GM18505 (cell line): ENCODE measurements around the gene RCSD1.
A peak's percentile ranks its signal among the peaks of the same experiment; 100 is the strongest.

ENCODE experiments used
- ATAC-seq: cut with Tn5 transposase; IDR thresholded peaks from one replicate; pipeline ENCODE4 v1.9.1; 2021; ENCODE audit not compliant: unreplicated experiment
- POLR2A ChIP-seq: IDR thresholded peaks from 4 replicates; pipeline ENCODE4 v1.6.1; 2011; ENCODE audit warnings: borderline replicate concordance; ENCODE audit not compliant: insufficient read depth, insufficient read length; ENCODE audit errors: extremely low read depth

The RCSD1 gene, protein sequence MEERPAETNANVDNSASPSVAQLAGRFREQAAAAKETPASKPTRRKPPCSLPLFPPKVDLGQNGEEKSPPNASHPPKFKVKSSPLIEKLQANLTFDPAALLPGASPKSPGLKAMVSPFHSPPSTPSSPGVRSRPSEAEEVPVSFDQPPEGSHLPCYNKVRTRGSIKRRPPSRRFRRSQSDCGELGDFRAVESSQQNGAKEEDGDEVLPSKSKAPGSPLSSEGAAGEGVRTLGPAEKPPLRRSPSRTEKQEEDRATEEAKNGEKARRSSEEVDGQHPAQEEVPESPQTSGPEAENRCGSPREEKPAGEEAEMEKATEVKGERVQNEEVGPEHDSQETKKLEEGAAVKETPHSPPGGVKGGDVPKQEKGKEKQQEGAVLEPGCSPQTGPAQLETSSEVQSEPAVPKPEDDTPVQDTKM

DNA sequence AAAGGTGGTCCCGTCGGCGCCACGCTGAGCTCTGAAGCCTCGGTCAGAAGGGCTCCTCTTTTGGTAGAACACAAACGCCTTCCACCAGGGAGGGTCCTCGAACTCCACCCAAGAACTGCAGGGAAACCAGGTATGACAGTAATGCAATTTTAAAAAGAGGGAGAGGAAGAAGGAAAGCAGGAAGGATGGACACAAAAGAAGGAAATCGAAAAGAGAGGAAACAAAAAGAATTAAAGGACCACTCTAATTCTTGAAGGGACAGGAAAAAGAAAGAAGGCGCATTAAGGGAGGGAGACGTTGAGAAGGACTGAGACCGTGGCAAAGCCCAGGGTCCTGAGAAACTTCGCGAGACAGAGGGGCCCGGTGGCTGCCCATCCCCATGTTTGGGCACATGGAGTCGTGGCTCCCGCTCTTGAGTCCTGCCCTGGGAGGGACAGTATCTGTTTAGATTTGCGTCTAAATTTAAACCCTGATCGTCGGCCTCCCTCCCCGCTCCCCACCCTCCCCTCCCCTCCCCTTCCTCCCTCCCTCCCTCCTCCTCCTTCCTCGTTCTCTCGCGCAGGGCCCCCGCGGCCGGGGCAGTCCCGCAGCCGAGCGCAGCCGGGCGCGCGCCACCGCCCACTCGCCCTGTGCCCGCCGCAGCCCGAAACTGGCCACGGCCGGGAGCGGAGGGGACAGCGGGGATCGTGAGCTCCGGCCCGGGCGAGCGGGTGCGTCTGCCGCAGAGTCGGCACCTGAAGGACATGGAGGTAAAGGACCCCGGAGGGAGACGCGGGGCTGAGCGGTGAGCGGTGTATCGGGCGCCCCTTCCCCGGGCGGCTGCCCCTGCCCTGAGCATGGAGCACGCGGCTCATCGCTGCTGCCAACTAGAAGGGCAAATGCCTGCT, at the start of gene RCSD1:
Gene RCSD1 (plus strand): TSS at position 552 of the 887 bp plus-strand sequence. CDS start 192 bp downstream, at position 744.
- no peak for ATAC-seq
- TF ChIP-seq POLR2A = peak; percentile 80

DNA sequence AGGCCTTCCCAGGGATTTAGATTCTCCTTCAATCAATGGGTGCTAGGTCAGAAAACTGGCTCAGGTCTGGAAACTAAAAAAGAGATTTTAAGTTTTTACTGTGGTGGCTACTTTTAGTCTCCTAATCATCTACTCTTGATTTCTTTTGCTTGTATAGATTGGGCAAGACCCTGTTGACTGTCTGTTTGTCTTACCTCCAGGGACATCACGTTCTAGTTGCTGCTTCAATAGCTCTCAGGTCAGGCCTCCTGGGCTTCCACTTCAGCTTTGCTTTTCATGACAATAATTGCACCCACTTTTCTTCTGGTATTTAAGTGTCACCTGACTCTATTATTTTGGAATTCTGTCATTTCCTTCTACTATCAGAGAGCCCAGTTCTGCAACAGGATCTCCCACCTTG, 48.0 kb upstream of the RCSD1 start:
- ATAC-seq = no peak
- no peak for TF ChIP-seq POLR2A

DNA sequence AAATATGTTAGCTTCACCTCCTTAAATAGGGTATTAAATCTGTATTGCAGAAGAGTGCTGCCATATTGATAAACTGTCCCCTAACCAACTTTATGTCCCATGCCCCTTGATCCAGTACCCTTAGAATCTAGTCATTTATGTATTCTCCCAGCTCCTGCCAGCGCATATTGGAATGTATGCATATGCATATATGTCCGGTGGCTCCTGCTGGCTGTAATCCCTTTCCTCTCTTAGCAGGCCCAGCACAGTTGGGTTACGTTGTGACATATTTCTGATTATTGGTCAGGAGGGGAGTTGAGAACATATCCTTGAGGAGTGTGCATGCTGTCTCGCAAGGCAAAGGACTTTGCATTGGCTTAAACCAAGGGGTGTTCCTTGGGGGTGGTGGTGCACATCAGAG, 47.3 kb upstream of the RCSD1 start:
- no peak for TF ChIP-seq POLR2A
- ATAC-seq = no peak

DNA sequence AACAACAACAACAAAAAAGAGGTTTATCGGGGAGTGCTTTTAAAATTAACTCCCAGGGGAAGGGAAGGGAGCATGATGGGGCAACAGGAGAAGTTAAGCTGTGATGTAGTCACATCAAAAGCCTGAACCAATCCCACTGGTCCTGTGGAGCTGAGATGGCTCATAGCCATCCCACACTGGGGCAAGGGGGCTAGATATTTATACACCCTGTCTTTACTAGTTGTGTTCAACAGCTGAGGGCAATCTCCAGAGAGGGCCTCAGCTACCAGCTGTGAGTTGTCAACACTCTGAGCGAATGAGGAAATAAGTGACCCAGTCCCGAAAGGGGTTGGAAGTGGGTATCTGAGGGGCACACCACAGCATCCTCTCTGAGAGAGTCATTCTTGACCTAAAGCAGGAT, 45.5 kb upstream of the RCSD1 start:
- TF ChIP-seq POLR2A = no peak
- ATAC-seq = no peak

DNA sequence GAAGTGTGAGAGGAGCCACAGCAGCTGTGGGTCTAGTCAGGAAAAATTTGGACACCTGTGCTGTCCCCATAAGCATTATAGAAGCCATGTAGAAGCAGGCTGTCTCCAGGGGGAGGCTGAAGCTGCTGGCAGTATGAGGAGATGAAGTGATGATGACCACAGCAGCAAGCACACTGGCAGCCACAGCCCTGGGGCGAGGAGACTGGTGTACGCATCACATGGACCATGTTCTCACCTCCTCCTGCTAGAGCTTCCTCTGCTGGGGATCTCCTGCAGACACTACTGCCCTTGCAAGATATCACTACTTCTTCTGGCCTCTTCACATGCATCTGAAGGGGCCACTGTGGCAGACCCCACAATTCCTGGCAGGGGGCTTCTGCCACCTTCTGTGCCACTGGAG, 42.7 kb upstream of the RCSD1 start:
- no peak for ATAC-seq
- TF ChIP-seq POLR2A = no peak

DNA sequence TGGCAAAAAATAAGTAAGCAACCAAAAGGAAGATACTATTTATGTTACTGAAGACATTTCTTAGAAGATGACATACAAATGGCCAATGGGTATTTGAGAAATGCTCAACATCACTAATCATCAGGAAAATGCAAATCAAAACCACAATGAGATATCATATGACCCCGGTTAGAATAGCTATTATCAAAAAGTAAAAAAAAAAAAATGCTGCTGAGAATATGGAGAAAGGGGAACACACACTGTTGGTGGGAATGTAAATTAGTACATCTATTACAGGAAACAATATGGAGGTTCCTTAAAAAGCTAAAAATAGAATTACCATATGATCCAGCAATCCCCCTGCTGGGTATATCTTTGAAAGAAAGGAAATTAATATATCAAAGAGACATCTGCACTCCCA, 42.2 kb upstream of the RCSD1 start:
- ATAC-seq = no peak
- TF ChIP-seq POLR2A = no peak

DNA sequence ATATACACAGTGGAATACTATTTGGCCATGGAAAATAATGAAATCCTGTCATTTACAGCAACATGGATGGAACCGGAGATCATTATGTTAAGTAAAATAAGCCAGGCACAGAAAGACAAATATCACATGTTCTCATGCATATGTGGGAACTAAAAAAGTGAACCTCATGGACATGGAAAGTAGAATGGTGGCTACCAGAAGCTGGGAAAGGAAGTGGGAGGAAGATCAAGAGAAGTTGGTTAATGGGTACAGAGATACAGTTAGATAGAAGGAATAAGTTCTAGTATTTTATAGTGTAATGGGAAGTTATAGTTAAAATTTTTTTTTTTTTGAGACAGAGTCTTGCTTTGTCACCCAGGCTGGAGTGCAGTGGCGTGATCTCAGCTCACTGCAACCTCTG, 41.7 kb upstream of the RCSD1 start:
- no peak for ATAC-seq
- TF ChIP-seq POLR2A = no peak

DNA sequence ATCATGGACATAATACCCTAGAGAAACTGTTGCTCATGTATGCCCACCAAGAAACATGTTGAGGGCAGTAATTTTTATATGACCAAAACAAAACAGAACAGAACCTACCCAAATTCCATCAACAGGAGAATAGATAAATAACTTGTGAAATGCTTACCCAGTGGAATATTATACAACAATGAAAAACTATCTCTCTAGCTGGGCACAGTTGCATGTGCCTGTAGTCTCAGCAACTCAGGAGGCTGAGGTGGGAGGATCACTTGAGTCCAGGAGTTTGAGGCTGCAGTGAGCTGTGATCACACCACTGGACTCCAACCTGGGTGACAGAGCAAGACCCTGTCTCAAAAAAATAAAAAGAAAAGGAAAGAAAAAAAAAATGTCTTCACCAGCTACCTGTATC, 37.6 kb upstream of the RCSD1 start:
- TF ChIP-seq POLR2A = no peak
- ATAC-seq = no peak

DNA sequence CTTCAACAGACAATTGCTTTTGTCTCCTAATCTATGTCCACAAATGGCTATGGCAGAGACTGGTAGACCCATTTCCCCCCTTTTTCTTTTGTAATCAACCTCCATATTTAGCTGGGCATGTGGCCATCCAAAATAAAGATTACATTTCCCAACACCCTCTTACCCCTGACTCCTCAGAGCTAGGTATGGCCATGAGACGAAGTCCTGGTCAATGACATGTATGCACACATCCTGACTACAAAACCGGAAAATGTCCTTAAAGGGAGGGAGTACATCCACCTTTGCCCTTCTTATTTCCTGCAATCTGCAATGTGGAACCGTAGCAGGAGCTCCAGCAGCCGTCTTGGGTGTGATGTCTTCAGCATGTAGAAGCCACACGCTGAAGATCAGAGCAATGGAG, 36.2 kb upstream of the RCSD1 start:
- TF ChIP-seq POLR2A = no peak
- ATAC-seq = no peak

DNA sequence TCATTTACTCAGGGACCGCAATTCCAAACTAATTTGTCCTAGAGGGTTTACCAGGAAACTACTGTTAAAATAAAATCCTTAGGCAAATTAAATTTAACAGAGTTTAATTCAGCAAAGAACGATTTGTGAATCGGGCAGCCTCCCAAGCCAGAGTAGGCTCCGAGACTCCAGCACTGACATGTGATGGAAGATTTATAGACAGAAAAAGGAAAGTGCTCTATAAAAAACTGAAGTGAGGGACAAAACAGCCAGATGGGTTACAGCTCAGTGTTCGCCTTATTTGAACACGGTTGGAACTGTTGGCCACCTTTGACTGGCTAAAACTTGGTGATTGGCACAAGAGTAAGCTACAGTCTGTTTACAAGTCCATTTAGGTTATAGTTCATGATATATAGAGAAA, 35.2 kb upstream of the RCSD1 start:
- TF ChIP-seq POLR2A = no peak
- no peak for ATAC-seq

DNA sequence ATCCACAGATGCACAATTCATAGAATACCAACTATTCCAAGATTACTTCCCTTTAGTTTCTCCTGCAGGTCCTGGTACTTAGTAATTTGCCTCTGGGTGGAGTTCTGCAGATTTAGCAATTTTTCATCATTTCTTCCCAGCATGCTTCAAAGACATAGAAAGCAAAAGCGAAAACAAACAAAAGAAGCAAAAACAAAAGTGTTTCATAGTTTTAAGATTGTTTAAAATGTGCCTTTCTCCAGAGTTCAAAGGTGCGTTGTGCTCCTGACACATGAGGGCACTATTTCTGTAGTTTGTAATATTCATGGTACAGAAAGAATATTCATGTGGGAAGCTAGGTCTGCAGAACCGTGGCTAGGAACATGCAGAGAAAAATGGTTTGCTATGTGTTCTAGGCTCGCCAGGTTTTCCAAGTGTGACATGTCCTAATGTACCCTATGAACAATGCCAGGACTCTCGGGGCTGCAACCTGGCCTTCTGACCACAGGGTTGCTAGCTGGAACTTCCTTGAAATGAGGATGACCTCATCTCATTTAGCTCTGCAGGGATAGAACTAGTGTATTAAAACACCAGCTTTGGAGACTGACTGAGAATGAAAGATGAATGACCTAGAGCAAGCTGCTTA, 30.0 kb upstream of the RCSD1 start:
- peak; percentile 54 for ATAC-seq

DNA sequence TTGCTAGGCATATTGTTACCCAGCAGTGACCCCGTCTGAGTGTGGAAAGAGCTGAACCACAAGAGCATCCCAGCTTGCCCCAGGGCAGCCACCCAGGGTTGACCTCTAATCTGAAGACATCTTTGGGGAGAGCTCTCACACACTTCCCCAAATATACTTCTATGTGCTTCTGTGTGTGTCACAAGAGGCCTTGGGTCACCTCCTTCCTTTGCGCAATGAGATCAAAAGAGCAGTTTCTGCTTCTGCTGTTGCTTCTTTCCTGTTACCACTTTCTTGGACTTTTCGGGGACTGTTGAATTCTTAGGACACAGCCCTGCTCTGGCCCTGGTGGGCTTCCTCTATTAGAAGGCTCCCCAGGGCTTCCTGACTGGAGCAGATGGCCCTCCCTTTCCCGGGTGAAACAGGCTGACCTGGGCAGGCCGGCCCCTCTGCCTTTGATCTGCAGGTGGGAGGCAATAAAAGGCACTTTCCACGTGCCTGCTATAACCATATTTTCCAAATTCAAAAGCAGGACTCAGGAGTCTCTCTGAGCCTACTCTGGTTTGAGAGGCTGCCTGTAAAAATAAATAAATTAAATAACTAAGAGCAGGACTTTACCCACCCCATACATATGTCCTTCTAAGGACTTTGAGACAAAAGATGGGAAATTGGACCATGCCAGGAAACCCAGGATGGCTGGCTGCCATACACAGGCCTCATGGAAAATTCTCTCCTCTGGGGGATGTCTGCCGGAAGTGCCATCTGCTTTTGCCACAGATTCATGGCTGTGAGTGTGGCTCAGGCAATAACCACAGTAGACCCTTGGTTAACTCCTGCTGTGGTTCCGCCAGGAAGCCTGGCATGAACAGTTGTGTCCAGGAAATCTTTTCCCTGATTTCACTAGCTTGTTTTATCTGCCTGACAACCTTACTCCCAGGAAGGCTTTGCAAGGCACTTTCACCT, 28.3 kb upstream of the RCSD1 start:
- no peak for ATAC-seq

More for the DNA sequence above, 30.0 kb upstream of the RCSD1 start:
- no peak for TF ChIP-seq POLR2A

More for the DNA sequence above, 28.3 kb upstream of the RCSD1 start:
- TF ChIP-seq POLR2A = no peak
